DMS153 treated with DMSO at 0.1 percent for 48 hours (cell line): ENCODE measurements around the gene PARP1.

ENCODE experiments used
- DNase-seq: peaks from one replicate; lab custom pipeline; 2025; ENCODE audit not compliant: unreplicated experiment; lab: John Stamatoyannopoulos, UW

Gene PARP1

GRCh38 chr1:226381226-226381998 lies 26.5 kb downstream of the PARP1 start:
- DNase-seq = no peak

DNA sequence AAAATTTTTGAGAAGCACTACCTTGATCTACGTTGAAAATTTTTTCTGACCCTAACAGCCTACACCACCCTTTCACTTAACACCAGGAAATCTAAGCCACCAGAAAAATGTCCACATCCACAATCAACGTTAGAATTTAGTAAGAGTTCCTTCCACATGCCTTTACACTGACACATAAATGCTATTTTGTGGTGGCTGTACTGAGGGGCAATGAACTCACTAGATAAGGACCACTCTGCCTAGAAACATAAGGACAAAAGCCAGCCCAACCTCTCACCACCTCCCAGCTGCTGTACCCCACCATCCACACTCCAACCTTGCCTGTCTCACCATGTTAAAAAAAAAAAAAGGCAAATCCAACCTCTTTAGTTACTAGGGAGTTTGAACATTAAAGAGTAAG lies 29.8 kb downstream of the PARP1 start:
- DNase-seq = no peak

- no peak for DNase-seq
Observed at GRCh38 chr1:226376300-226376699, 31.6 kb downstream of the PARP1 start.

DNA sequence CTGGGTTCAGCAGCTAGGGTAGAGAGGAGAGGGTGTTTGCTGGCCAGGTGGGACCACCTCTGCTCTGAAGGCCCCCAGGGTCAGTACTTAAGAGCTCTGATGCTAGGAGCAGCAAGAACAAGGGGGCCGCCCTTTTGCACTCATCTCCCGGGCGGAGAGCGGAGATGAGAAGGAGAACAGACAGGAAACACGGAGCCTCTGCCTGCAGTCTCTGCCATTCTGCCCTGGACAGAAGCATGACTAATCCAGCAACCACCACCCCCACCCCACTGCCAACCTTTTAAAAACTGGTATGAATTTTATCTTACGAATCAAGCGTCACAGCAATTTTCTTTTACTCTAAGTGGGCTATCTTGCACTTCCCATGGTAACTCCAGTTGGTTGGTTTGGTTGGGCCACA lies 34.5 kb downstream of the PARP1 start:
- DNase-seq = no peak

DNA sequence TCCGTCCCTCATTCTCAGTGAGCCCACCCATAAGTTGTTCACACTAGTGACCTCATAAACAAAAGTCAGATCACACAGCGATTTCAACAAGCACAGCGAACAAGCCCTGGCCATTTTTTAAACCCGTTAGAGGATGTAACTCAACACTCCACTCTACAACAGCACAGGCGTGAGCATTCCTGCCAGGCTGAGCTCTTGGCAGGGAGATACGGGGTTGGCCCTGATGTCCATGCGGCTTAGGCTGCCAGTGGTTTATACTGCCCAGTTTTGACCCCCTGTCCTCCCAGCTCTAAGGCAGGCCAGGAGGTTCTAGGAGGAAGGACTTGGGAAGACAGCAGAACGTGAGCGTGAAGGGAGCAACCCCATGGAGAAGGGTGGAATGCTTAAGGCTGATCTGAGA lies 35.0 kb downstream of the PARP1 start:
- DNase-seq = no peak

DNA sequence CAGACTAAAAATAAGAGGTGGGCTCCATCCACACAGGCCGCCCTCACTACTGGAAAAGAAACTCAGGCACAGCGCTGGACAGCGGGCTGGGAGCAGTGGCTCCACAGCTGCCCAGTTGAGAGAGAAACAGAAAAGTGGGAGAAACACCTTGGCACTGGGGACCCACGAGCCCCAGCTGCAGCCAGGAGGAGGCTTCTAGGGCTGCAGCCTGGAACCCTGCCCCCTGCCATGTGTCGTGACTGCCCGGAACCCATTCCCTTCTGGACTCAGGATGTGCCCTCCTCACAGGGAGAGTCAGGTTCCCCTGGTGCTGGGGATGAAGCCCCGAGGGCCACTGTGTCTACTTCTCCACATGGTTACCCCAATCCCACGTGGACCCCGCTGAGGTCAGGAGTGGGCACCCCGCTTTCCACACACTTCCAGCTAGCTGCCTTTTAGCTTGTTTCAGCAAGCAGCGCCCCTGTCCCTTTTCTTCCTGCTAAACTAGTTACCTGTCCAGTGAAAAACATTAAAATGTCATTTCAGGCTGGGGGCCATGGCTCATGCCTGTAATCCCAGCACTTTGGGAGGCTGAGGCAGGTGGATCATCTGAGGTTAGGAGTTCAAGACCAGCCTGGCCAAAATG lies 35.9 kb downstream of the PARP1 start:
- DNase-seq = no peak

- DNase-seq = no peak
Observed at GRCh38 chr1:226371027-226371694, 36.7 kb downstream of the PARP1 start.

DNA sequence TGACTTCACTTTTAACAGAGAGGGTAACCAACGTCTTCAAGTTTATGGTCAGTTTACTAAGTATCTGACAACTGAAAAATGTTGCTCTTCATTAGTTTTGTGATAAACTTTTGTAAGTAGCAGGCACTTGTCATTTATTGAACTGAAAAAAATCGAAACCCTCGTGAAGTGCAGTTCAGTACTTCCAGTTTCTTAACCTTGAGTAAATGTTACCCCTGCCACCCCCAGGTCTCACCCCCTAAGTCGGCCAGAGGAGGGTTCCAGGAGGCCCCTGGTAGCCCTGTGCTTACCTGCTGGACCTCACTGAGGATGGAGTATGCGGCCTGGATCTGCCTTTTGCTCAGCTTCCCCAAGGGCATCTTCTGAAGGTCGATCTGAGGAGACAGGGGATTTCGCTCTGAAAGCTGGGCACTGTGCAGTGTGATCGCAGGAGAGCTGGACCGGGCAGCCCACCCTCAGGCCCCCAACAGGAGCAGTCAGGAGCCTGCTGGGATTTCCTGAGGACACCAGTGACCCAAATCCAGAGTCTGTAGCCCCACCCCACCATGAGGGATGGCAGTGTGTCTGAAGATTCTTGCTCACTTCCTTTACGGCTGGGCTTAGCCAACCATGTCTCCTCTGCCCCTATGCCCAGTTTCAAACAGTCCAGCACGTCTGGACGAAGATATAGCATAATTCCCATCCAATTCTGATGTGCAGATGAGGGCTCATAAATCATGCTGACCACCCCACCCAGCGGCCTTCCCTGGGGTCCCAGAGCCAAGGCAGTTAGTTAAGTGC lies 37.6 kb downstream of the PARP1 start:
- DNase-seq = no peak

GRCh38 chr1:226369110-226369509 lies 38.8 kb downstream of the PARP1 start:
- no peak for DNase-seq

GRCh38 chr1:226366290-226366689 lies 41.6 kb downstream of the PARP1 start:
- DNase-seq = no peak

GRCh38 chr1:226365831-226366231 lies 42.1 kb downstream of the PARP1 start:
- no peak for DNase-seq

- no peak for DNase-seq
Observed at GRCh38 chr1:226364901-226365565, 42.9 kb downstream of the PARP1 start.

GRCh38 chr1:226364514-226364899 lies 43.4 kb downstream of the PARP1 start:
- DNase-seq = no peak

DNA sequence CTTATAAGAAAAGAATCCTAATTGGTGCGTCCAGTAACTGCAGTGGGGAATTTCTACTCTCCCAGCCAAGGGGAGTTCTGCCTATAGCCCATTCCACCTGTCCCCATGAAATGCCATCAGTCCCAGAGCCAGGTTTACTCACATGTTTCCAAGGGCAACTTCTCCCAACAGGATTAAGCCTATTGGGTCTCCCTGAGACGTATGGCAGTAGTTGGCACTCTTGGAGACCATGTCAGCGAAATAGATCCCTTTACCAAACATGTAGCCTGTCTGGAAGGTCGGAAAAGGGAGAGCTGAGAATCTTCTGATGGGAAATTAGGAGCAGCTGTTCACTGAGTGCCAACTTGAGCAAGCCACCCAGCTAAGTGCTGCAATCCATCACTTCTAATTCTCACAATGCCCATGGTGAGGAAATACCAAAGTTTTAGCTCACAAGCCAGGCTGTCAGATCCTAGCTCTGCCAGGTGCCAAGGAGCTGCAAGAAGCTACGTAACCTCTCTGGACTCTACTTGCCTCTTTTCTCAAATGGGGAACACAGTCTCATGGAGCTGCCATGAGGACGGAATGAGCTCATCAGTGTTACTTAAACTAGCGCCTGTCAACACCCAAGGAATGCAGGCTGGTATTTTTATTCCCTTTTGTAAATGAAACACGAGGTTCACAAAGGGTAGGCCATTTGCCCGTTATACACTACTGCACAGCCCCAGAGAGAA lies 43.9 kb downstream of the PARP1 start:
- no peak for DNase-seq

DNA sequence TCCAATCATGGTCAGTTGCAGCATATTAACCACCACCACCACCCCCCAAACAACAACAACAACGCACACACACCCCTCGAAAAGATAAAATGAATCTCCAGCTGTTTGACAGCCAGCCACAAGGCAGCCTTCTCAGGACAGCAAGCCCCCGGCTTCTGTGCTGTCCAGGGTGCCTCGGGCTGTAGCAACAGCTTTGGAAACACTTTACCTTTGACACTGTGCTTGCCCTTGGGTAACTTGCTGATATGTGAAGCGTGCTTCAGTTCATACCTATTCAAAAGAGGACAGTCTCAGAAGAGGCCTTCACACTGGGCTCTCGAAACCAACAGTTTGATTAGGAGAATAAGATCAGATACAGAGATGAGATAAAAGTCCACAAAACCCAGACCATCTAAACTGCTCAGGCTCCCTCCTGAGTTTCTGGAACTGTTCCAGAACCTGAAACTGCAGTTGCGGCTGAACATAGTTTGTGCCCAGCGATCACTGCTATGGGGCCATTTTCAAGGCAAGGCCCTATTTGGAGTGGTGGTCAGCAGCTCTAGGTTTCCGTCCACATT lies 44.9 kb downstream of the PARP1 start:
- DNase-seq = no peak

DNA sequence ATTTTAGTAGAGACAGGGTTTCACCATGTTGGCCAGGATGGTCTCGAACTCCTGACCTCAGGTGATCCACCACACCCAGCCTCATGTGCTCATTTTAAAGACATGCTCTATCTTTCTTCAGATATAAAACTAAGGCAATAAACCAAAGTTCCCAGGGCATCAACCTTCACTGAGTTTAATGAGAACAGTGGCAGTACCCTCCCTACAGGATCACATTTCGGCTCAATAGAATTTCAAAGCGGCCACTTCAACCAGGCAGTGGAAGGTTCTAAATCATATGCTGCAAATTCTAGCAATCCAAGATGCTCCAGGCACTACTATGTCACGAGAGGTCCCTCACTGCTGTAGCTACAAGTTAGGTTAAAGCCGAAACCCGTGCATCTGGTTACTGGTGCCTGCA lies 45.5 kb downstream of the PARP1 start:
- no peak for DNase-seq

- no peak for DNase-seq
Observed at GRCh38 chr1:226360106-226360746, 47.7 kb downstream of the PARP1 start.

DNA sequence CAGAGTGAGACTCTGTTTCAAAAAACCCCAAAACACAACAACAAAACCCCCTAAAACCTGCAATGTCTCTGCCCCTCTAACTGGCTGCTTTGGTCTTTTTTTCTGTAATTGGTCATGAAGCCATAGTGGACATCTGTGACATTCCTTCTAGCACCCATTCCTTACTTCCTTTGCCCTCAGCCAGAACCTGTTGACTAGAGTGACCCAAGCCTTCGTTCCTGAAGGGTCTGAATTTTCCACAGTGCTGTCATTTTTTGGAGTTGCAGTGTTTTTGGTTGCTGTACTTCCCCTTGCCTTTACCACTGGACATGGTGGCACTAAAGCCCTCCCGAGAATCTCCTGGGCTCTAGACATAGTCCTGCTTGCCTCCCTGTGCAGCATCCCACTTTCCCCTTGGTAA lies 50.5 kb downstream of the PARP1 start:
- no peak for DNase-seq

- no peak for DNase-seq
Observed at GRCh38 chr1:226355669-226356551, 52.0 kb downstream of the PARP1 start.
